Activated CD4-positive, alpha-beta memory T cell treated with anti-CD3 and anti-CD28 coated beads for 36 hours (primary cell): ENCODE data around the gene ZMIZ1. TPM values are rescaled to one million over a fixed set of nuclear protein-coding genes. Genes with fewer than 3 reads are reported as not detected.

Source experiments
- CTCF ChIA-PET: fragments of 350-600 bp; sonication (Branson Sonifier 250); formaldehyde crosslinking; loops from one replicate; lab custom pipeline; 2021; ENCODE audit warnings: antibody characterized with exemption, inconsistent platforms; lab: Charles Lee
- POLR2A ChIA-PET: fragments of 350-600 bp; sonication (Branson Sonifier 250); formaldehyde crosslinking; loops from one replicate; lab custom pipeline; 2021; ENCODE audit warnings: antibody characterized with exemption; lab: Charles Lee
- DNase-seq: peaks from one replicate; pipeline ENCODE4 v3.0.0-alpha.2; 2020
- H3K27ac Mint-ChIP-seq: one replicate; pipeline ENCODE4 v1.8.0; 2021; ENCODE audit warnings: mixed read lengths
- H3K27me3 Mint-ChIP-seq: one replicate; pipeline ENCODE4 v1.8.0; 2021; ENCODE audit warnings: mixed read lengths
- H3K36me3 Mint-ChIP-seq: one replicate; pipeline ENCODE4 v1.8.0; 2021; ENCODE audit warnings: mixed read lengths
- H3K4me1 Mint-ChIP-seq: one replicate; pipeline ENCODE4 v1.8.0; 2021; ENCODE audit warnings: low read depth, mixed read lengths
- H3K4me3 Mint-ChIP-seq: one replicate; pipeline ENCODE4 v1.8.0; 2021; ENCODE audit warnings: mild to moderate bottlenecking, mixed read lengths
- H3K9me3 Mint-ChIP-seq: one replicate; pipeline ENCODE4 v1.8.0; 2021; ENCODE audit warnings: mixed read lengths
- intact Hi-C: fragments of 100-400 bp; cut with micrococcal nuclease; formaldehyde crosslinking; loops from one replicate; pipeline ENCODE4 v1.15.1; 2023
- total RNA-seq, 2 experiments: library from RNA; stranded (reverse); gene quantifications; one replicate each; pipeline ENCODE4 v1.2.3, GENCODE V29; 2021

ZMIZ1 gene
- total RNA-seq, 2 experiments from 2014 or later = 28.5 to 29.2 TPM

DNA sequence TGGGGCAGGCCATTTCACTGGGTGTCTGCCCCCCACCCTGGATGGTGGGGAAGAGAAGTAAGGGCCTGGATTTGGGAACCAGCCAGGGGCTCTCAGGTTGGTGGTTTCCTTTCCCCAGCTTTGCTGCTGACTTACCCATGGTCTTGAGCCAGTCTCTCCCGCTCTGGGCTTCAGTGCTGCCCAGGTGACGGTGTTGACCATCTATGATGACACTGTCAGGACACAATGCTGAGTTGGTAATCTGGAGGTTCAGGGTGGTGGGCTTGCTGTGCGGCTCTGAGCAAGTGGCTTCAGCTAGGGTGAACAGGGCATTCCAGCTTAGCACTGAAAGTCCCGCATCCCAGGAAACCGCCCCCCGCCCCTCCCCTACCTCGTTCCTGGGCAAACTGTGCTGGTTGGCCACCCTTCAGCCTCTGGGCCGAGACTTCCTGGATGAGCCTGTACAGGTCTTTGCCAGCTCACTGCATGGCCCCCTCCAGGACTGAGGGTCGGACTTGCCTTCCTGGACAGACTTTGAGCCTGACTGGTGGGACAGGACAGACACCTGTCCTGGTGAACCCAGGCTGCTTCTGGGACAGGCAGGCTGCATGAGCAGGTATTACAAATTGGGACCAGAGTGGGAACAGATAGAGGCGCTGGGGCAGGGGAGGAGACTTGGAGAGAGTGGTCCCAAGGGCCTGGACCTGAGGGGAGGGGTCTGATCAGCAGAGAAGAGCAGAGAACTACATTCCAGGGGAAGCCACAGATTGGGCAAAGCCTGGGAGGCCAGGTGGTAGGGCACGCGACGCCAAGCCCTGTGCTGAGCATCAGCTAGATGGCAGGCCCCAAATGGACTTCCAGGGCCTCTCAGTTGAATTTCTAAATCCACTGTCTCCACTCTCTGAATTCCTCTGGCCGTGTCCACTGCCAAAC lies 19.9 kb upstream of the ZMIZ1 start:
- ChIA-PET CTCF (interaction anchor here (0.6 kb wide), 1 partner anchor 195 kb away, joined by 3 read pairs; no protein-coding TSS in a partner anchor), POLR2A (no interaction called here)
- Mint-ChIP-seq H3K27ac (peak overlapping the region; percentile 67), H3K4me1 (peaks cover 41% of the 10 kb centered on the region), H3K4me3 (no peak overlapping the region), H3K9me3 (no peaks in the 10 kb centered on the region), H3K36me3 (no peaks in the 10 kb centered on the region), H3K27me3 (no peaks in the 10 kb centered on the region)
- intact Hi-C loops = loop anchor here (1.0 kb wide), 2 partner anchors 19 to 76 kb away; partner anchors contain the start of gene ZMIZ1
- peak; percentile 12 for DNase-seq

GRCh38 chr10:79049931-79050895 lies 18.6 kb upstream of the ZMIZ1 start:
- CTCF ChIA-PET = interaction anchor here (0.6 kb wide), 1 partner anchor 144 kb away, joined by 3 read pairs; no protein-coding TSS in a partner anchor
- POLR2A ChIA-PET = no interaction called here
- H3K27ac Mint-ChIP-seq = peak overlapping the region; percentile 72
- H3K4me3 Mint-ChIP-seq = no peak overlapping the region
- H3K27me3 Mint-ChIP-seq = no peaks in the 10 kb centered on the region
- DNase-seq = peak; percentile 55
- intact Hi-C loops = no loop called here
- H3K9me3 Mint-ChIP-seq = no peaks in the 10 kb centered on the region
- peaks cover 34% of the 10 kb centered on the region for H3K4me1 Mint-ChIP-seq
- H3K36me3 Mint-ChIP-seq = no peaks in the 10 kb centered on the region

GRCh38 chr10:79050896-79051555 lies 17.7 kb upstream of the ZMIZ1 start:
- ChIA-PET CTCF (no interaction called here), POLR2A (no interaction called here)
- no peaks in the 10 kb centered on the region for H3K36me3 Mint-ChIP-seq
- intact Hi-C loops = no loop called here
- no peaks in the 10 kb centered on the region for H3K27me3 Mint-ChIP-seq
- H3K9me3 Mint-ChIP-seq = no peaks in the 10 kb centered on the region
- no peak overlapping the region for H3K4me3 Mint-ChIP-seq
- peaks cover 34% of the 10 kb centered on the region for H3K4me1 Mint-ChIP-seq
- DNase-seq = peak; percentile 0
- no peak overlapping the region for H3K27ac Mint-ChIP-seq

DNA sequence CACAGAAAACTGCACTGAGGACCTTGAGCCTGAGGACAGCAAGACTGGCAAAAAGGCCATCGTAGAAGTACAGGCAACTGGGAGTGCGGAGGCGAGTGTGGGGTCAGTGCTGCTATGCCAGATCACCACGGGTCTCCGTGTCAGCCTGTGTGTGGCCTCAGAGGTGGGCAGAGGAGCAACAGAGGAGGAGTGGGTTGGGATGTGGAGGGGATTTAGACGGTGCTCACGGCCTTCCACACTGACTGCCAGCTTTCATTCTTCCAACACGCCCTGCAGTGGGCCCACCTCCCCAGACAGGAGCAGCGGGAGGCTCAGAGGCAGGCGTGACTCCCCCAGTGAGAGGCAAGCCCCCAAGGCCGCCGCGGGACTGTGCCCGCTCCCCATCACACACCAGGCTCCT lies 17.0 kb upstream of the ZMIZ1 start:
- H3K27me3 Mint-ChIP-seq = no peaks in the 10 kb centered on the region
- intact Hi-C loops = no loop called here
- CTCF ChIA-PET = interaction anchor here (0.9 to 1.0 kb wide), 2 partner anchors 77 to 146 kb away, joined by 3 read pairs; no protein-coding TSS in a partner anchor
- H3K4me1 Mint-ChIP-seq = peaks cover 34% of the 10 kb centered on the region
- no peak overlapping the region for H3K4me3 Mint-ChIP-seq
- H3K36me3 Mint-ChIP-seq = no peaks in the 10 kb centered on the region
- POLR2A ChIA-PET = no interaction called here
- DNase-seq = peak; percentile 2
- H3K9me3 Mint-ChIP-seq = no peaks in the 10 kb centered on the region
- no peak overlapping the region for H3K27ac Mint-ChIP-seq

DNA sequence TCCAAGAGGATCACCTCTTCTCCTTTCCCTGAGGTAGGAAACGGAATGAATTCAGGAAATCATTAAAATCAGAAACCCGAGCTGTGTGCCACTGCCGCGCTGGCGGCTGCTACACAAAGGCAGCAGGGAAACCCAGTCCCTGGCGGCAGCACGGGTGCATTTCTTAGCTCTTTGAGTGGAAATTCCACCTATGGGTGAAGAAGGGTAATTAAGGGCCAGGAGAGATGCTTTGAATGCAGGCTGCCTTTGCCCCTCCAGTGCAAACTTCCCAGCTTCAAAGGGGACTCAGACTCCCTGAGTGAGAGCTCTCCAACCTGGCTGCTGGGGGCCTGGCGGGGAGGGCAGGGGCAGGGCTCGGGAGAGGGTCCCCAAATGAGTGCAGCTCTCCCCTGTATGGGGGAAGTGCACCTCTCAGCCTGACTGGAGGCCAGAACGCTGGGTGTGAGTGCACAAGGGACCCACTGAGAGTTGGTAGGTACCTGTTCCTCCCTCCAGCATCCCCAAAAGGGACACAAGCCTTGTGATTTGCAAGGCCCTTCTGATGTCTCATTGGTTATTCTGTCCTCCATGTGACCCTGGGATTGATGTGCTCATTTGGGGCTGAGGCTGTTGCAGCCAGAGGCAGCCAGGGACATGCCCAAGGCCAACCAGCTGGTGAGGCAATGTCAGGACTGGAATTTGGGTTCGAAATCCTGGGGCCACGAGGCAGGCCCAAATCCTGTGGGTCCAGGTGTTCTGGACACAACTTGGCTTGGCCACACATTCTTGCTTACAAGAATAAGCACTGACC lies 16.3 kb upstream of the ZMIZ1 start:
- intact Hi-C loops = no loop called here
- Mint-ChIP-seq H3K4me3 (no peak overlapping the region), H3K27ac (no peak overlapping the region), H3K27me3 (no peaks in the 10 kb centered on the region), H3K4me1 (peaks cover 31% of the 10 kb centered on the region), H3K36me3 (no peaks in the 10 kb centered on the region), H3K9me3 (no peaks in the 10 kb centered on the region)
- POLR2A ChIA-PET = no interaction called here
- CTCF ChIA-PET = interaction anchor here (0.7 to 1.0 kb wide), 3 partner anchors 13 to 145 kb away, joined by 3 read pairs; no protein-coding TSS in a partner anchor
- peak; percentile 27 for DNase-seq

DNA sequence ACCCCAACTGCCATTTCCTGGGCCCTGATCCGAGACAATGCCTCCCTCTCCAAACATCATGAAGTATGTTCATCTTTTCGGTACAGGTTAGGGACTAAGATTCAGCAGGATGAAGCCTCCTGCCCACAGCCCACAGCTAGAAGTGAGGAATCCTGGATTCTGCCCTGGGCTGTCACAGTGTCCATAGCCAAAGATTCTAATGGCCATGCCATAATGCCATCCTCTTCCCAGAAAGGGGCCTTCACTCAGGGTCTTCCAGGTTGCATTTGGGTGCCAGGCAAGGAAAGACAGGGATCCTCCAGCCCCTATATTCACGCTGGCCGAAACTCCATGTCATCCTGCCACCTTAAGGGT lies 15.7 kb upstream of the ZMIZ1 start:
- CTCF ChIA-PET = no interaction called here

GRCh38 chr10:79053481-79054202 lies 15.1 kb upstream of the ZMIZ1 start:
- CTCF ChIA-PET = no interaction called here
- Mint-ChIP-seq H3K4me3 (no peak overlapping the region), H3K9me3 (no peaks in the 10 kb centered on the region), H3K27ac (no peak overlapping the region), H3K36me3 (no peaks in the 10 kb centered on the region), H3K4me1 (peaks cover 22% of the 10 kb centered on the region), H3K27me3 (no peaks in the 10 kb centered on the region)
- peak; percentile 5 for DNase-seq
- POLR2A ChIA-PET = no interaction called here
- intact Hi-C loops = no loop called here

More for the DNA sequence above, 15.7 kb upstream of the ZMIZ1 start:
- Mint-ChIP-seq H3K27ac (no peak overlapping the region), H3K4me3 (no peak overlapping the region), H3K27me3 (no peaks in the 10 kb centered on the region), H3K36me3 (no peaks in the 10 kb centered on the region), H3K4me1 (peaks cover 26% of the 10 kb centered on the region), H3K9me3 (no peaks in the 10 kb centered on the region)
- POLR2A ChIA-PET = no interaction called here
- intact Hi-C loops = no loop called here
- DNase-seq = peak; percentile 6

DNA sequence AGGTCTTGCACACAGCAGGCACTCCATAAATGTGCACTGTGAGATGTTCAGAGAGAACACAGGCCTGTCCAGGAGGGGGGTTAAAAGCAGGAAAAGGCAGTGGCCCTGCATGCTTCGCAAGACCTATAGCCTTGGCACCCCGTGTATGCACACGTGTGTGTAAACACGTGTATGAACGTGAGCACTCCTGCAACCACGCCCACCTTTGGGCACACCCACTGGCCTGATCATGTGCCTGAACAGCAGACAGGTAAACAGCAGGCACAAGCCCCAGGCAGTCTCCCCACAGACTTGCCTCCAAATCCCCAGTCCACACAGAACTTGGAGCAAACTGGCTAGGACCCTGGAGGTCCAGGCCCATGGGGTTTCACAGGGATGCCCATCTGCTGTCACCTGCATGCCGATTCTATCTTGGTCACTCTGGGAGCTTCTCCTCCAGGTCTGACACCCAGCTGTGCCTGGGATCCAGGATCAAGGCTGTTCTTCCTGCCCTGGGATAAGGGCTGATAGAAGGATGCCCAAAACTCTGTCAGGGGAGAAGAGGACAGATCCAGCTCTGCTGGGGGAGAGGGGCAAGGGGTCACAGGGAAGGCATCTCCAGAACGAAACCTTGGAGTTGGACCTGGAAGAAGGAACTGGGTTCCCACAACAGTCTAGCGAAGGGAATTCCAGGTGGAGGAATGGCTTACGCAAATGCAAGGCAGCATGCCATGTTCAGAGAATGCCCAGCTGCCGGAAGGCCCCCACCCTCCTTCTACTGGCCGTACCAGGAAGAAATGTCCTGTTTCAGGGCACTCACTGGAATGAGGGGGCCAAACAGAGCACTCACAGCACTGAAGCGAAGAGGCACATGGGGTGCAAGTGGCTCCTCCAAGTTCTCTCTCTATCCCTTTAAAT lies 14.3 kb upstream of the ZMIZ1 start:
- Mint-ChIP-seq H3K27ac (no peak overlapping the region), H3K4me1 (peaks cover 15% of the 10 kb centered on the region), H3K9me3 (no peaks in the 10 kb centered on the region), H3K4me3 (no peak overlapping the region), H3K36me3 (no peaks in the 10 kb centered on the region), H3K27me3 (no peaks in the 10 kb centered on the region)
- CTCF ChIA-PET = no interaction called here
- POLR2A ChIA-PET = no interaction called here
- peak; percentile 8 for DNase-seq
- intact Hi-C loops = no loop called here

DNA sequence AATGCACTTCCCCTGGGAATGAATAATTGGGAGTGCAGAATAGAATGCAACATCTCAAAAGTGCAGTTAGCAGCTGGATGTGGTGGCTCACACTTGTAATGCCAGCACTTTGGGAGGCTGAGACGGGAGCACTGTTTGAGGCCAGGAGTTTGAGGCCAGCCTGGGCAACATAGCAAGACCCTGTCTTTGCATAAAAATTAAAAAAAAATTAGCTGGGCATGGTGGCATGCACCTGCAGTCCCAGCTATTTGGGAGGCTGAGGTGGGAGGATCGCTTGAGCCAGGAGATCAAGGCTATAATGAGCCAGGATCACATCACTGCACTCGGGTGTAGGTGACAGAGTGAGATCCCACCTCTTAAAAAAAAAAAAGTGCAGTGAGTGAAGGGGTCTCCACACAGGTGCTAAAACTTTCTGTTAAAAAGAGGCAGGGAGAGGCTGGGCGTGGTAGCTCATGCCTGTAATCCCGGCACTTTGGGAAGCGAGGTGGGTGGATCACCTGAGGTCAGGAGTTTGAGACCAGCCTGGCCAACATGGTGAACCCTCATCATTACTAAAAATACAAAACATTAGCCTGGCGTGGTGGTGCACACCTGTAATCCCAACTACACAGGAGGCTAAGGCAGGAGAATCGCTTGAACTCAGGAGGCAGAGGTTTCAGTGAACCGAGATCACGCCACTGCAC lies 13.5 kb upstream of the ZMIZ1 start:
- intact Hi-C loops = no loop called here
- Mint-ChIP-seq H3K27ac (no peak overlapping the region), H3K27me3 (no peaks in the 10 kb centered on the region), H3K36me3 (no peaks in the 10 kb centered on the region), H3K4me3 (no peak overlapping the region), H3K4me1 (peaks cover 9% of the 10 kb centered on the region), H3K9me3 (no peaks in the 10 kb centered on the region)
- ChIA-PET CTCF (no interaction called here), POLR2A (no interaction called here)
- DNase-seq = no peak

- intact Hi-C loops = no loop called here
- ChIA-PET POLR2A (no interaction called here), CTCF (no interaction called here)
- Mint-ChIP-seq H3K27ac (no peak overlapping the region), H3K36me3 (no peaks in the 10 kb centered on the region), H3K4me1 (peaks cover 4% of the 10 kb centered on the region), H3K9me3 (no peaks in the 10 kb centered on the region), H3K27me3 (no peaks in the 10 kb centered on the region), H3K4me3 (no peak overlapping the region)
- DNase-seq = no peak
Measured at GRCh38 chr10:79055892-79056291, 12.9 kb upstream of the ZMIZ1 start.
